Measurements from ENCODE around the gene PTPRG. TPM values are rescaled to one million over a fixed set of nuclear protein-coding genes. Genes with fewer than 3 reads are reported as not detected.

The PTPRG gene
- total RNA-seq, 2 experiments from 2014 or later, result 0.24 to 0.37 TPM

- H3K4me3 Mint-ChIP-seq, result no peak overlapping the region
- H3K27me3 Mint-ChIP-seq (ENCODE audit: low read depth), result peaks cover 3% of the 10 kb centered on the region
- intact Hi-C loops (cut with micrococcal nuclease), result no loop called here
- no peaks in the 10 kb centered on the region for H3K36me3 Mint-ChIP-seq (ENCODE audit: low read depth)
- no peak for DNase-seq
- H3K27ac Mint-ChIP-seq, result no peak overlapping the region
- CTCF ChIA-PET, result interaction anchor here (0.6 to 1.4 kb wide), 2 partner anchors 11 to 43 kb away, joined by 3 read pairs; no protein-coding TSS in a partner anchor
- H3K9me3 Mint-ChIP-seq, result no peaks in the 10 kb centered on the region
- no peaks in the 10 kb centered on the region for H3K4me1 Mint-ChIP-seq (ENCODE audit: low read depth)
These were observed 310.8 kb downstream of the PTPRG start for GRCh38 chr3:61872077-61872706.

GRCh38 chr3:61875046-61875844, 313.9 kb downstream of the PTPRG start:
- no peak for DNase-seq
- H3K27me3 Mint-ChIP-seq (ENCODE audit: low read depth), result peaks cover 2% of the 10 kb centered on the region
- H3K4me1 Mint-ChIP-seq (ENCODE audit: low read depth), result no peaks in the 10 kb centered on the region
- H3K36me3 Mint-ChIP-seq (ENCODE audit: low read depth), result no peaks in the 10 kb centered on the region
- intact Hi-C loops (cut with micrococcal nuclease), result no loop called here
- CTCF ChIA-PET, result no interaction called here
- no peak overlapping the region for H3K4me3 Mint-ChIP-seq
- no peak overlapping the region for H3K27ac Mint-ChIP-seq
- no peaks in the 10 kb centered on the region for H3K9me3 Mint-ChIP-seq

GRCh38 chr3:61875976-61876671, 314.8 kb downstream of the PTPRG start:
- DNase-seq, result no peak
- Mint-ChIP-seq H3K27ac (no peak overlapping the region), H3K4me1 (ENCODE audit: low read depth) (no peaks in the 10 kb centered on the region), H3K4me3 (no peak overlapping the region), H3K9me3 (no peaks in the 10 kb centered on the region), H3K27me3 (ENCODE audit: low read depth) (peaks cover 2% of the 10 kb centered on the region), H3K36me3 (ENCODE audit: low read depth) (no peaks in the 10 kb centered on the region)
- CTCF ChIA-PET, result no interaction called here
- intact Hi-C loops (cut with micrococcal nuclease), result no loop called here

- Mint-ChIP-seq H3K27ac (no peak overlapping the region), H3K36me3 (ENCODE audit: low read depth) (no peaks in the 10 kb centered on the region), H3K27me3 (ENCODE audit: low read depth) (peaks cover 2% of the 10 kb centered on the region), H3K9me3 (no peaks in the 10 kb centered on the region), H3K4me1 (ENCODE audit: low read depth) (no peaks in the 10 kb centered on the region), H3K4me3 (no peak overlapping the region)
- CTCF ChIA-PET, result no interaction called here
- intact Hi-C loops (cut with micrococcal nuclease), result no loop called here
- no peak for DNase-seq
These were observed 315.4 kb downstream of the PTPRG start for GRCh38 chr3:61876797-61877196.

- no peaks in the 10 kb centered on the region for H3K9me3 Mint-ChIP-seq
- H3K36me3 Mint-ChIP-seq (ENCODE audit: low read depth), result no peaks in the 10 kb centered on the region
- DNase-seq, result no peak
- peaks cover 2% of the 10 kb centered on the region for H3K27me3 Mint-ChIP-seq (ENCODE audit: low read depth)
- H3K4me1 Mint-ChIP-seq (ENCODE audit: low read depth), result no peaks in the 10 kb centered on the region
- no peak overlapping the region for H3K27ac Mint-ChIP-seq
- intact Hi-C loops (cut with micrococcal nuclease), result no loop called here
- CTCF ChIA-PET, result no interaction called here
- no peak overlapping the region for H3K4me3 Mint-ChIP-seq
These were observed 316.2 kb downstream of the PTPRG start for GRCh38 chr3:61877359-61878138.

- CTCF ChIA-PET, result interaction anchor here (0.6 kb wide), 1 partner anchor 951 kb away, joined by 3 read pairs; no protein-coding TSS in a partner anchor
- intact Hi-C loops (cut with micrococcal nuclease), result no loop called here
- Mint-ChIP-seq H3K4me3 (no peak overlapping the region), H3K36me3 (ENCODE audit: low read depth) (no peaks in the 10 kb centered on the region), H3K27me3 (ENCODE audit: low read depth) (peaks cover 7% of the 10 kb centered on the region), H3K4me1 (ENCODE audit: low read depth) (no peaks in the 10 kb centered on the region), H3K9me3 (no peaks in the 10 kb centered on the region), H3K27ac (no peak overlapping the region)
- no peak for DNase-seq
These were observed 320.9 kb downstream of the PTPRG start for GRCh38 chr3:61882253-61882652.

- intact Hi-C loops (cut with micrococcal nuclease), result no loop called here
- Mint-ChIP-seq H3K9me3 (no peaks in the 10 kb centered on the region), H3K36me3 (ENCODE audit: low read depth) (no peaks in the 10 kb centered on the region), H3K4me1 (ENCODE audit: low read depth) (no peaks in the 10 kb centered on the region), H3K27ac (no peak overlapping the region), H3K27me3 (ENCODE audit: low read depth) (peaks cover 12% of the 10 kb centered on the region), H3K4me3 (no peak overlapping the region)
- DNase-seq, result no peak
- CTCF ChIA-PET, result no interaction called here
These were observed 323.4 kb downstream of the PTPRG start for GRCh38 chr3:61884794-61885193.

GRCh38 chr3:61885414-61885813, 324.0 kb downstream of the PTPRG start:
- H3K9me3 Mint-ChIP-seq, result no peaks in the 10 kb centered on the region
- H3K4me3 Mint-ChIP-seq, result no peak overlapping the region
- H3K27ac Mint-ChIP-seq, result no peak overlapping the region
- H3K36me3 Mint-ChIP-seq (ENCODE audit: low read depth), result no peaks in the 10 kb centered on the region
- intact Hi-C loops (cut with micrococcal nuclease), result no loop called here
- CTCF ChIA-PET, result no interaction called here
- peaks cover 13% of the 10 kb centered on the region for H3K27me3 Mint-ChIP-seq (ENCODE audit: low read depth)
- no peak for DNase-seq
- no peaks in the 10 kb centered on the region for H3K4me1 Mint-ChIP-seq (ENCODE audit: low read depth)

GRCh38 chr3:61887206-61887605, 325.8 kb downstream of the PTPRG start:
- H3K36me3 Mint-ChIP-seq (ENCODE audit: low read depth), result no peaks in the 10 kb centered on the region
- peaks cover 13% of the 10 kb centered on the region for H3K27me3 Mint-ChIP-seq (ENCODE audit: low read depth)
- DNase-seq, result no peak
- no peaks in the 10 kb centered on the region for H3K4me1 Mint-ChIP-seq (ENCODE audit: low read depth)
- intact Hi-C loops (cut with micrococcal nuclease), result no loop called here
- CTCF ChIA-PET, result interaction anchor here (0.6 kb wide), 1 partner anchor 517 kb away, joined by 3 read pairs; no protein-coding TSS in a partner anchor
- no peak overlapping the region for H3K4me3 Mint-ChIP-seq
- H3K27ac Mint-ChIP-seq, result no peak overlapping the region
- no peaks in the 10 kb centered on the region for H3K9me3 Mint-ChIP-seq

GRCh38 chr3:61889259-61889658, 327.9 kb downstream of the PTPRG start:
- H3K4me3 Mint-ChIP-seq, result no peak overlapping the region
- no peaks in the 10 kb centered on the region for H3K9me3 Mint-ChIP-seq
- intact Hi-C loops (cut with micrococcal nuclease), result no loop called here
- CTCF ChIA-PET, result no interaction called here
- no peaks in the 10 kb centered on the region for H3K4me1 Mint-ChIP-seq (ENCODE audit: low read depth)
- no peak for DNase-seq
- no peaks in the 10 kb centered on the region for H3K36me3 Mint-ChIP-seq (ENCODE audit: low read depth)
- H3K27ac Mint-ChIP-seq, result no peak overlapping the region
- H3K27me3 Mint-ChIP-seq (ENCODE audit: low read depth), result peaks cover 12% of the 10 kb centered on the region

- Mint-ChIP-seq H3K4me3 (no peak overlapping the region), H3K4me1 (ENCODE audit: low read depth) (peaks cover 5% of the 10 kb centered on the region), H3K27me3 (ENCODE audit: low read depth) (peaks cover 8% of the 10 kb centered on the region), H3K36me3 (ENCODE audit: low read depth) (no peaks in the 10 kb centered on the region), H3K9me3 (no peaks in the 10 kb centered on the region), H3K27ac (no peak overlapping the region)
- CTCF ChIA-PET, result interaction anchor here (0.7 kb wide), 1 partner anchor 1872 kb away, joined by 3 read pairs; no protein-coding TSS in a partner anchor
- DNase-seq, result no peak
- intact Hi-C loops (cut with micrococcal nuclease), result no loop called here
These were observed 328.8 kb downstream of the PTPRG start for GRCh38 chr3:61890167-61890566.

- intact Hi-C loops (cut with micrococcal nuclease), result no loop called here
- no peak overlapping the region for H3K27ac Mint-ChIP-seq
- no peak for DNase-seq
- CTCF ChIA-PET, result interaction anchor here (0.7 kb wide), 1 partner anchor 1872 kb away, joined by 3 read pairs; no protein-coding TSS in a partner anchor
- H3K4me1 Mint-ChIP-seq (ENCODE audit: low read depth), result peaks cover 9% of the 10 kb centered on the region
- no peaks in the 10 kb centered on the region for H3K36me3 Mint-ChIP-seq (ENCODE audit: low read depth)
- H3K27me3 Mint-ChIP-seq (ENCODE audit: low read depth), result peaks cover 8% of the 10 kb centered on the region
- no peaks in the 10 kb centered on the region for H3K9me3 Mint-ChIP-seq
- H3K4me3 Mint-ChIP-seq, result no peak overlapping the region
These were observed 329.2 kb downstream of the PTPRG start for GRCh38 chr3:61890586-61890985.
